ENCODE results near the gene EFNB2.

DNA sequence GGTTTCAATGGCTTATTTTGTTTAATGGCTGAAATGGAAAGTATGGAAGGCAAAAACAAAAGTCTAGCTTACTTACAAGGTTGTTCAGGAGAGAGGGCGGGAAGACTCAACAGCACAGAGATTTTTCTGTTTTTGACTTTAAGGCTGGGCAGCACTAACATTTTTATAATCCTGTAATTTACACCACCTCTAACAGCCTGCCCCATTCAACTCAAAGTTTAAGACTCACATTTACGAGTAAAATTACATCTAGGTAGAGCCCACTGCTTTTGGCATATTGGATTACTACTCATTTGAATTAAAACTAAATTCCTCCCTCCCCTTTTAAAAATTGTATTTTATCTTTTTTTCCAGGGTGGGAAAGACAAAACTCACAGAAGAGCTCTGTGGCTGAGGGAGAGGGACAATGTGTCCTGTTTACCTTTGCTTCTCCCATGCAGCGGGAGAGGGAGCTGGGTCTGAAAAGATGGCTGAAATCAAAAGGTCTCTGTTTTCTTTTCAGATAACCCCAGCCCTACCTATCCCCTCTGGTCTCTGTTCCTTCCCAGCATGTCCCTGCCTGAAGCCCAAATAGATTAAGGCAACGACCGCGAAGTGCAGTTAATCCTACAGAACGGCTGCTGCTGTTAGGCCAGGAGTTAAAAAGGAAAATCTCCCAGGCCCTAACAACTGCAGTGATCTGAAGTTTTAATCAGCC is 6.6 kb downstream of the EFNB2 start:
- TF ChIP-seq, protein P1, sequence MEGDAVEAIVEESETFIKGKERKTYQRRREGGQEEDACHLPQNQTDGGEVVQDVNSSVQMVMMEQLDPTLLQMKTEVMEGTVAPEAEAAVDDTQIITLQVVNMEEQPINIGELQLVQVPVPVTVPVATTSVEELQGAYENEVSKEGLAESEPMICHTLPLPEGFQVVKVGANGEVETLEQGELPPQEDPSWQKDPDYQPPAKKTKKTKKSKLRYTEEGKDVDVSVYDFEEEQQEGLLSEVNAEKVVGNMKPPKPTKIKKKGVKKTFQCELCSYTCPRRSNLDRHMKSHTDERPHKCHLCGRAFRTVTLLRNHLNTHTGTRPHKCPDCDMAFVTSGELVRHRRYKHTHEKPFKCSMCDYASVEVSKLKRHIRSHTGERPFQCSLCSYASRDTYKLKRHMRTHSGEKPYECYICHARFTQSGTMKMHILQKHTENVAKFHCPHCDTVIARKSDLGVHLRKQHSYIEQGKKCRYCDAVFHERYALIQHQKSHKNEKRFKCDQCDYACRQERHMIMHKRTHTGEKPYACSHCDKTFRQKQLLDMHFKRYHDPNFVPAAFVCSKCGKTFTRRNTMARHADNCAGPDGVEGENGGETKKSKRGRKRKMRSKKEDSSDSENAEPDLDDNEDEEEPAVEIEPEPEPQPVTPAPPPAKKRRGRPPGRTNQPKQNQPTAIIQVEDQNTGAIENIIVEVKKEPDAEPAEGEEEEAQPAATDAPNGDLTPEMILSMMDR (IDR thresholded peaks at IDR 0.05; ENCODE audit: low read depth, low read length, missing input control), result no peak
- no peak for TF ChIP-seq RAD21 (IDR thresholded peaks at IDR 0.05)
- TF ChIP-seq, protein P2, sequence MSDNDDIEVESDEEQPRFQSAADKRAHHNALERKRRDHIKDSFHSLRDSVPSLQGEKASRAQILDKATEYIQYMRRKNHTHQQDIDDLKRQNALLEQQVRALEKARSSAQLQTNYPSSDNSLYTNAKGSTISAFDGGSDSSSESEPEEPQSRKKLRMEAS (IDR thresholded peaks at IDR 0.05), result no peak
- TF ChIP-seq SP1 (IDR thresholded peaks at IDR 0.05), result no peak
- TF ChIP-seq RXRA (IDR thresholded peaks at IDR 0.05), result no peak
- no peak for TF ChIP-seq REST (IDR thresholded peaks at IDR 0.05)
- TF ChIP-seq, protein P3, sequence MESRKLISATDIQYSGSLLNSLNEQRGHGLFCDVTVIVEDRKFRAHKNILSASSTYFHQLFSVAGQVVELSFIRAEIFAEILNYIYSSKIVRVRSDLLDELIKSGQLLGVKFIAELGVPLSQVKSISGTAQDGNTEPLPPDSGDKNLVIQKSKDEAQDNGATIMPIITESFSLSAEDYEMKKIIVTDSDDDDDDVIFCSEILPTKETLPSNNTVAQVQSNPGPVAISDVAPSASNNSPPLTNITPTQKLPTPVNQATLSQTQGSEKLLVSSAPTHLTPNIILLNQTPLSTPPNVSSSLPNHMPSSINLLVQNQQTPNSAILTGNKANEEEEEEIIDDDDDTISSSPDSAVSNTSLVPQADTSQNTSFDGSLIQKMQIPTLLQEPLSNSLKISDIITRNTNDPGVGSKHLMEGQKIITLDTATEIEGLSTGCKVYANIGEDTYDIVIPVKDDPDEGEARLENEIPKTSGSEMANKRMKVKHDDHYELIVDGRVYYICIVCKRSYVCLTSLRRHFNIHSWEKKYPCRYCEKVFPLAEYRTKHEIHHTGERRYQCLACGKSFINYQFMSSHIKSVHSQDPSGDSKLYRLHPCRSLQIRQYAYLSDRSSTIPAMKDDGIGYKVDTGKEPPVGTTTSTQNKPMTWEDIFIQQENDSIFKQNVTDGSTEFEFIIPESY (IDR thresholded peaks at IDR 0.05), result no peak
- no peak for TF ChIP-seq TAF1 (conservative IDR thresholded peaks at IDR 0.05)
- no peak for TF ChIP-seq YY1 (IDR thresholded peaks at IDR 0.05)
- TF ChIP-seq HNF4G (IDR thresholded peaks at IDR 0.05), result no peak
- no peak for TF ChIP-seq ATF3 (IDR thresholded peaks at IDR 0.05)
- no peak for TF ChIP-seq JUND (IDR thresholded peaks at IDR 0.05)
- no peak for TF ChIP-seq GABPA (IDR thresholded peaks at IDR 0.05 in 1 of 2, conservative IDR thresholded peaks at IDR 0.05 in 1 of 2)

Measured in liver (tissue), 3 donors.